ENCODE data around the gene RDH8. TPM values are rescaled to one million over a fixed set of nuclear protein-coding genes. Genes with fewer than 3 reads are reported as not detected.

Gene RDH8
- total and polyA plus RNA-seq, 10 of the 15 experiments (the other 5 are each of a cell fraction or from before 2014, with no cell fraction given): 0.04 to 0.58 (median 0.05) TPM; not detected in 7

GRCh38 chr19:10000171-10000826, 13.0 kb upstream of the RDH8 start (continued):
- TF ChIP-seq EZH2 (IDR thresholded peaks at IDR 0.05; ENCODE audit: borderline replicate concordance, control insufficient read depth, low read depth, low read length) (no peak), NKRF (conservative IDR thresholded peaks at IDR 0.05) (no peak), BCLAF1 (IDR thresholded peaks at IDR 0.05) (no peak), POU2F2 (IDR thresholded peaks at IDR 0.05; ENCODE audit: borderline replicate concordance, low read depth, low read length) (no peak), ELK1 (IDR thresholded peaks at IDR 0.05; ENCODE audit: low read depth, low read length) (no peak), POLR2A (IDR thresholded peaks at IDR 0.05; ENCODE audit: low read depth, low read length) (no peak), RAD21 (IDR thresholded peaks at IDR 0.05; ENCODE audit: insufficient read depth, low read depth, low read length) (peak; percentile 73), ZSCAN29 (IDR thresholded peaks at IDR 0.05) (no peak), FOS (IDR thresholded peaks at IDR 0.05; ENCODE audit: borderline replicate concordance, extremely low read depth, insufficient read length) (no peak), IKZF1 (conservative IDR thresholded peaks at IDR 0.05) (no peak), USF2 (IDR thresholded peaks at IDR 0.05; ENCODE audit: borderline replicate concordance, low read depth, low read length) (no peak), SUZ12 (IDR thresholded peaks at IDR 0.05; ENCODE audit: unreplicated experiment) (no peak), RUNX3 (IDR thresholded peaks at IDR 0.05; ENCODE audit: low read length) (no peak), NFIC (IDR thresholded peaks at IDR 0.05; ENCODE audit: low read depth, low read length) (no peak), ZNF384 (IDR thresholded peaks at IDR 0.05; ENCODE audit: borderline replicate concordance, low read depth, low read length) (peak; percentile 99), KDM1A (IDR thresholded peaks at IDR 0.05; ENCODE audit: borderline replicate concordance) (no peak), ZBTB11 (CRISPR knock-in tag; IDR thresholded peaks at IDR 0.05) (no peak), SMC3 (IDR thresholded peaks at IDR 0.05; ENCODE audit: borderline replicate concordance, low read length) (peak; percentile 67; the same call in 1 of the 2 replicates), MAX (IDR thresholded peaks at IDR 0.05; ENCODE audit: low read depth, low read length) (no peak)

Measured in GM12878 (cell line).